Umbilical cord (tissue), 2 donors: Measurements from ENCODE around the gene HDAC8. TPM values are rescaled to one million over a fixed set of nuclear protein-coding genes. Genes with fewer than 3 reads are reported as not detected.
"Not testable (repeated sequence)": the region's sequence is repeated elsewhere in the genome, so short reads cannot be mapped to it uniquely, and the experiment has no call there.

Experiments used
- DNase-seq: peaks from one replicate; pipeline ENCODE4 v3.0.0-alpha.2; 2015; ENCODE audit warnings: low spot score
- total RNA-seq: library from RNA; depleted of rRNA; stranded (reverse); fragments of >200 nt; gene quantifications from one replicate; pipeline ENCODE4 v1.2.3, GENCODE V29; 2014; ENCODE audit warnings: low replicate concordance; ENCODE audit not compliant: insufficient read depth

HDAC8 gene
- total RNA-seq = 51.0 TPM

DNA sequence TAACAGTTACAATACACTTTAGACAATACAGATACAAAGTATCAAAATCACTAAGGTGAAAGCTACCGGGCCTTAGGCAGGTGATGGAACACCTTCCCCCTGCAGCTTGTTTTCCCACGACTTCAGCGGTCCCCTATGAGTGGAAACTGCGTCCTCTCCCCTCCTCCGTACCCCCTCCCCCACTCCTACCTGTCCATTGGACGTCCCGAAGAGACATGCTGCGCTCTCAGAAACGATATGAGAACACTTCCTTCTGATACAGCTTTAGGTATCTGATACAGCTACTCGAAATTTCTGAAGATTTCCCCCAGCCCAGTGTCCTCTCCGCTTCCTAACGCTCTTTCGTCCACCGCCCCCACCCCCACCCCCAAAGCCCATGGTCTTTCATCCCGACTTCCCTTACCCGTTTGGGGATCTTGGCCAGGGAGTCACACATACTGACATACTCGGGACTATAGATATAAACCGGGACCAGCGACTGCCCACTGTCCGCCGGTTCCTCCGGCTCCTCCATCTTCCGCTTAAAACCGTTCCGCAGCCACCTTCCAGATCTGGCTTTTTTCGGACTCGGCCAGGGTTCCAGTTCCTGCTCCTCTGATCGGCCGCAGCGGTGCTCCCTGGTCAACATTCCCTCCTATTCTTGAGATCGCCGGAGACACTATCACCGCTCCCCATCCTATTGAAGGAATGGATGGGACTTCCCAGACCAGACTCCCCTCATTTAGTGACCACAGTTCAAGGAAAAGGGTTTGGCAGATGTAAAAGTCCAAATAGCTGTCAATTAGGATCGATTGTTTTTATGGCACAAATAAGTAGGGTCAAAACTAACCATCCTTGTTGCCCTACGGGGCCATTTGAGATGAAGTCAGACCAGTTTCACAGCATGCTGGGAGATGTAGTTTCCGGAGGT, at the start of gene HDAC8:
Gene HDAC8 (minus strand): TSS at position 596 of the 910 bp plus-strand sequence. CDS start 82 bp downstream, at position 514.
- peak; percentile 89 for DNase-seq

DNA sequence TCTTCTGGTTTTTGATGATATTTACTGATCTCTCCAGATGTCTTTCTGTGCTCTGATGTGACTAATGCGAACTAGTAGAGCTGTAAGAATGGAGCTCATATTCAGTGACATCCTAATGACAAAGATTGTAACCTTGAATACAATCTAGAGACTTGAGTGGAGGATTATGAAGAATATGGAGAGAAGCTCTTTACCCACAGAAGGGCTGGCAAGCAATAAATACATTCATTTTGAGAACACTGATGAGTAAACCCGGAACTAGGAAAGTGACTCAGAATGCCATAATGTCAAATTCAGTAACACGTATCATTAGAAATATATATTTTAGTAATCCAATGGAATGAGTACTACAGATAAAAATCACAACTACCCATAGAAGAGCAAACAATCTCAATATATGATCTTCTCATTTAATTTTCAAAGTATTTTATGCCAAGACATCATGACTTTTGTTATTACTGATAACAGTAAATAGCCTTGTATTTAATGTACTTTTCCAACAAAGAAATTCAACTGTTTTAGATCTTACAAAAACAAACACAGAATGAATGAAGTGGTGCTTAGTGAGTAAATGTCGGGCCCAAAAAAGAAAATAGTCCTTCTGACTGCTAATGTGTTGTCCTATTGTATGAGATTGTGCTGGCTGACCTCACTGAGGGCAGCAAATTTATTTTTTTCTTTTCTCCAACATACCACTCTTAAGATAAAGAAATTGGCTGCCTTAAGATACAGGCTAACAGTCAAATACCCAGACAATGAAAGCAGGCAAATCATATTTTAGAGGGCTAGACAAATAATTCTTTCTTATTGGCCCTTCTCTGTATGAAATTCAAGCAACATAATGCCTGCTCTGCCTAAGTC, 49.2 kb upstream of the HDAC8 start:
- no peak for DNase-seq

DNA sequence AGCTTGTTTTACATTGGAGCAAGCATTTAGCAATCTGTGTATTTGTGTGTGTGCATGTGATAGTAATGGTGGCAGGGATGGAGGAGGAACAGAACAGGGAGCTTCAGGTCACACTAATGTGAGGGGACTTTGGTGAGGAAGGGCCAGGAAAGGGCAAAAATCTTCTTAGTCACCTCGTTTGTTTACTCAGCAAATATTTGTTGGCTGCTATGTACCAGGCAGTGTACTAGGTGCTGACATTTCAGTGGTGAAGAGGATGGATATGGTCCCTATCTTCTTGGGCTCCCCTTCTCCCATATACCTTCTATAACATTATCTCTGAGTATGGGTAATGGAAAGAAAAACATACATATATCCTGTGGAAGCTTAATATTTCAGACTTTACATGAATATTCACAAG, 48.5 kb upstream of the HDAC8 start:
- no peak for DNase-seq

DNA sequence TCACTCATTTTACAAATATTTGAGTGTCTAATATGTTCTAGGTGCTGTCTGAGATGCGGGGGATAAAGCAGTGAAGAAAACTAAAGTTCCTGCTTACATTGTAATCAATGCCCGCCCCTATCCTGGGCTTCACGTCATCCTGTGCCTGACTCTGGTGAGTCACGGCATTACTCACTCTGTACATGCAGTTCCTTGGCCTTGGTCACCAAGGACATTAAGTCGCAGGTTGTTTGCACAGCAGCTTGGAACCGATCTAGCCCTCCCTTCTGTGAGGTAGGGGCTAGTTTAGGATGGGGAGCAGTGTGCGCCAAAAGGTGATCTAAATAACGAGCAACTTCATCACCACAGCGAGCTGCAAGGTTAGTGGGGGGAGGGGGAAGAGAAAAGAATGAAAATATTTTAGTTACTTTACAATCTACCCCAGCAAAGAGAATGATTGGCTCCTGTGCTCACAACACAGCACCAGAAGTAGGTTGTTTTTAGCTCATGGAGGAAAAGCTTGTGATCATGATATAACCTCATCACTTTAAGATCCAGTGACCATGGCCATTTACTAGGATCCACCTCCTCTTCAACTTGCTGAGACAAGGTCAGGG, 48.0 kb upstream of the HDAC8 start:
- no peak for DNase-seq

DNA sequence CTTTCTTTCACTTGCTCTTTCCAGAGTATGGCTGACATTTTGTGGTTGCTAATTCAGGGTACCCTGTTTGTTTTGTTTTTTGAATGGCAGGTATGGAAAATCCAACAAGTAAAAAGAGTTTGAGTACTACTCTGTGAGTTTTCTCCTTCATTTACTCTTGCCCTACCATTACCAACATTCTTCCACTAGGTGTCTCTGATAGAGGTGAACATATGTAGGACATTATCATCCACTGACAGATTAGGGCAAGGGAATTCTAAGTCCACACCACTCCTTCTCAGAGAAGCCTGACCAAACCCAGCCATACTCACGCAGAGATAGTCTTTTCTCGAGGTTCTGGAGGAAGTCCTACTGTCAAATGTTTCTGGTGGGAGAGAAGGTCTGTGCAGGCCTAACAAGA, 36.7 kb upstream of the HDAC8 start:
- DNase-seq = no peak

DNA sequence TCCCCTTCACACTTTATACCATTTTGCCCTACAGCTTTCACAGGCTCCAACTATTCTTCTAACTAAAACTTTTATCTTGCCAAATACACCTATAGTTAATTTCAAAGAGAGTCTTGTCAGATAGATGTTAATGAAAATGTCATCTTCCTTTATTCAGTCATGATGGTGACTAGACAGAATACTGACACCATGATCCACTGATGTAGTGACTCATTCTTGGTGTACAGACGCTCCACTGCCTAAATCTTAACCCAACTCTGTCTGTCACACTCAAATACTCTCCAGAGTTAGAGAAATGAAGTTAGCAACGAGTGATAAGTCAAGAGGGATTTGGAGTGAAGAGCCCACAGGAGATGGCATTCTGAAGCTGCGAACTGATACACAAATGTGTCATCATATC, 32.1 kb upstream of the HDAC8 start:
- no peak for DNase-seq

DNA sequence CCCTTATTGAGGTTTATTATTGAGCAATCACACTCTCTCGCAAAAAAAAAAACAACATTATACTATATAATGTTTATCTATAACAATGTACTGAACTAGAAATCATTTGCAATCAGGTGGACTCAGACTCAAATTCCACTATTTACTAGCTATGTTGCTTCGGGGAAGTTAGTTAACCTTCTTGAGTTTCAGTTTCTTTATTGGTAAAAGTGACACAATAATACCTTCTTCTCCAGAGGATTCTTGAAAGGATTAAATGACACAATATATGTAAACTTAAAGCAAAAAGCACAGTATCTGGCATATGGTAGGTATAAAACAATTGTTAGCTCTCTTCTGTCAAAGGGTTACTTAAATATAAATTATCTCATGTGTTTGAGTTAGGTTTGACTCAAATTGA, 31.5 kb upstream of the HDAC8 start:
- DNase-seq = no peak

DNA sequence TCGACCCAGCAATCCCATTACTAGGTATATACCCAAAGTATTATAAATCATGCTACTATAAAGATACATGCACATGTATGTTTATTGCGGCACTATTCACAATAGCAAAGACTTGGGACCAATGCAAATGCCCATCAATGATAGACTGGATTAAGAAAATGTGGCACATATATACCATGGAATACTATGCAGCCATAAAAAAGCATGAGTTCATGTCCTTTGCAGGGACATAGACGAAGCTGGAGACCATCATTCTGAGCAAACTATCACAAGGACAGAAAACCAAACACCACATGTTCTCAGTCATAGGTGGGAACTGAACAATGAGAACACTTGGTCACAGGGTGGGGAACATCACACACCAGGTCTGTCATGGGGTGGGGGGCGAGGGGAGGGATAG, 18.4 kb upstream of the HDAC8 start:
- not testable (repeated sequence) for DNase-seq

DNA sequence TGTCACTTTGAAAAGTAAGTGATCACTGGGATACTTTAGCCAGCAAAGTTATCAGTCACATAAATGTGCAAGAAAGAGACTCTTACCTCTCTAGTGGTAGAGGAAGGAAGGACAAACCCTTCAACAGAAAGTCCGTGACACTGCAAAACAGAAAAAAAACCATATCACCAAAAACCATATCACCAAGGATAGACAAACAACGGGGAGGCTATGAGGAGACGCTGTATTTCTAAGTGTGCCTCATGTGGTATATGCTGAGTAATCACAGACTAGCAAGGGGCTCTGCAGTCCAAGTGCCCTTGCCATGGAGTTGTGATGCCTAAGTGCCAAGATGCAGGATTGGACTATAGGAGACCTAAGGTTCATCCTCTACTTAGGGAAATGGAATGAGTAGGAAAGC, 11.5 kb upstream of the HDAC8 start:
- no peak for DNase-seq

DNA sequence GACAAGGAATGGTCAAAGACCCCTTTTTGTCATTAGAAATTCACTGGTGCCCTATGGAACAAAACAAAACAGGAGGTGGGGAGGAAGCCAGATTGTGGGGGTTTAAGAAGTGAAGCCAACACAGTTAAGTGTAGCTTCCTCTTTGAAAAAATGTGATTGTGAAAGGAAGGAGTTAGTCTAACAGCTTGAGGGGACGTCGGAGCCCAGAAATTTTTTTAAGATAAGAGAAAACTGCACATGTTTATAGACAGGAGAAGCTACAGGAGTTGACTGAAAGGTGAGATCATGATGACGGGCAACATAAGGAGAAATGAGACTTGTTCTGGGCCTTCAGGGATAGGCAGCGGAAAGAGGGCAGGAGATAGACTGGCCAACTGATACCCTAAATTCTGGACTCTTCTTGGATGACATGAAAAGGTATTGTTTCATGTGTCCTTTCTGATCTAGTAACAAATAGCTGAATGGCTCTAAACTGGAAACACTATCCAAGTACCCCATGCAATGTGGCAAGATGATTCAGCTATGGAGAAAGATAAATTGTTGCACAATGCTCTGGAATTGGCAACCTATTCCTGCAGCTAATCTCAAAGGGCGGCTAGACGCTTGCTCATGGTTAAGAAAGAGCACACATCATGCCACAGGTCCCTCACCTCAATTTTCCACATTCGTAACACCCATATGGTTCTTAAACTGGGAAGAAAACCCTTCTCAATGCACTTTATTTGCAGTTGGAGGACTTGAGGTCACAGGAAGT, 3.7 kb upstream of the HDAC8 start:
- DNase-seq = no peak

DNA sequence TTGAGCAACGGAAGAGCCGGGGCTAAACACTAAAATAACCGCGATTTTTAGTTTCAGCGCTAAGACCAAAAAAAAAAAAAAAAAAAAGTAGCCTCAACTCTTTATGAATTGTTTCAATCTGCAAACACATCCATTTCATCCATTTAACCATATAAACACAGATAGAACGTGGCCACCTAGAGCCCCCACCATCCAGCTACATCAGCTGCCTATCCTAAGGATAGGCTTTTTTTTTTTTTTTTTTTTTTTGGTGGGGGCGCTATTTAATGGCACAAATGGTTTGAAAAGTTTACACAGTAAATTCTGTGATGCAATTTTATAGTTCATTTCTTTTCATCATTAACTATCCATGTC, 492 bp upstream of the HDAC8 start:
- DNase-seq = no peak

DNA sequence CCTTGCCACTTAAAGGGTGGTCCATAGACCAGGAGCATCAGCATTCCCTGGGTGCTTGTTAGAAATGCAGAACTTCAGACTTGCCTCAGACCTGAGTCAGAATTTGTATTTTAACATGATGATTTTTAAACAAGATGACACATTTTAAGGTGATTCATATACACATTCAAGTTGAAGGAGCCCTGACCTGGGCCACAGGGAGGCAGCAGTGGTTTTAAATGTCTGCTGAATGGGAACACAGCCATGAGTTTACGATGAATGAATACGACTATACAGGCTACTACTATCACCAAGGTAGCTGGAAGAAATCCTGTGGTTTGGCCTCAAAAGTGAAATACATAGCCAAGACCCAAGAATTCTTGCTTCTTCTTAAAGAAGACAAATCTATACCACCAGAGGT, 2.9 kb downstream of the HDAC8 start:
- no peak for DNase-seq

DNA sequence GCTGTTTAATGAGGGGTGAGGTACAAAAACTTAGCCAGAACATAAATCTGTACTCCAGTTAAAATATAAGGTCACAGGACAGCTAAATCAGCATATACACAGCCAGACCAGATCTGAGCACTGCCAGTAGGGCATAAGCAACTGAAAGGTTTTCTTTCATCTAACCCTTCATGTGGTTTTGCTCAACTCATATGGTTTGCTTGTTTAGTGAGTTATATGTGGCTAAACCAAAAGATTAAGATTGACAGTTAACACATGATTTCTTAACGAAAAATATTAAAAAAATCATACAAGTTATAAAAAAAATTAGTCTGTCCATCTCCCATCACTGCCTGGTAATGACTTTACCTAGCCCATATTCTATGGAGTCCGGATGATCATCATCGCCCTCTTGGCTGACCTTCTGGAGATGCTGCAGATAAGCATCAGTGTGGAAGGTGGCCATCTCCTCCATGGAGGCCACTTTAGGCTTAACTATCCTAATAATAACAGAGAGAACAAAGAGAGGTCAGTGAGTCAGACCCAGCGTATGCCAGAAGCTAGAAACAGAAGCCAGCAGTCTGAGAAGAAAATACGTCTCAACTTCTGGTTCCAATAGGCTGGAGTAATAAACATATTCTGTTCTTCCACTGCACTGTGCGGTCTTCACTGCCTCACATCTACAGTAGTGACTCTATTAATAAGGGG, 4.1 kb downstream of the HDAC8 start:
- DNase-seq = no peak

DNA sequence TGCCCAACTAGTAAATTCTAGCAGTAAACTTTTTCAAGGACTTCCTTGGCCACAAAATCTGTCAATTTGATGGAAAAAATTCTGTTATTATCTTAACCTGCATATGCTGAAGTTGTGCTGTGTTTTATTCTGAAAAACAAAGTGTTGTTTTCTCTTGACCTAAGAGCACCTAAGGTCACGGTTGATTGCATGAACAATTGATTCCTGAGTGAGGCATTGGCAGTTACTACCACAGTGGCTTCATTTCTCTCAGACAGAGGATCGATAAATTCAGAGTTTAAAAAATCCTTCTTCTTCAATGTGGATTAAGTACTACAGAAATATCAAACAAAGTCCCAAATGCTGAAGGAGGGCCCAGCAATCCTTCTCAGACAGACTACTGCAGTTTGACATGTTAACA, 6.2 kb downstream of the HDAC8 start:
- DNase-seq = no peak

DNA sequence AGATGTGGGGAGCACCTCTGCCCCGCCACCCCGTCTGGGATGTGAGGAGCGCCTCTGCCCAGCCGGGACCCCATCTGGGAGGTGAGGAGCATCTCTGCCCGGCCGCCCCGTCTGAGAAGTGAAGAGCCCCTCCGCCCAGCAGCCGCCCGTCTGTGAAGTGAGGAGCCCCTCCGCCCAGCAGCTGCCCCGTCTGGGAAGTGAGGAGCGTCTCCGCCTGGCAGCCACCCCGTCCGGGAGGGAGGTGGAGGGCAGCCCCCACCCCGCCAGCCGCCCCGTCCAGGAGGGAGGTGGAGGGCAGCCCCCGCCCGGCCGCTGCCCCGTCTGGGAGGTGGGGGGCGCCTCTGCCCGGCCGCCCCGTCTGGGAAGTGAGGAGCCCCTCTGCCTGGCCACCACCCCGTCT, 13.0 kb downstream of the HDAC8 start:
- DNase-seq = not testable (repeated sequence)

DNA sequence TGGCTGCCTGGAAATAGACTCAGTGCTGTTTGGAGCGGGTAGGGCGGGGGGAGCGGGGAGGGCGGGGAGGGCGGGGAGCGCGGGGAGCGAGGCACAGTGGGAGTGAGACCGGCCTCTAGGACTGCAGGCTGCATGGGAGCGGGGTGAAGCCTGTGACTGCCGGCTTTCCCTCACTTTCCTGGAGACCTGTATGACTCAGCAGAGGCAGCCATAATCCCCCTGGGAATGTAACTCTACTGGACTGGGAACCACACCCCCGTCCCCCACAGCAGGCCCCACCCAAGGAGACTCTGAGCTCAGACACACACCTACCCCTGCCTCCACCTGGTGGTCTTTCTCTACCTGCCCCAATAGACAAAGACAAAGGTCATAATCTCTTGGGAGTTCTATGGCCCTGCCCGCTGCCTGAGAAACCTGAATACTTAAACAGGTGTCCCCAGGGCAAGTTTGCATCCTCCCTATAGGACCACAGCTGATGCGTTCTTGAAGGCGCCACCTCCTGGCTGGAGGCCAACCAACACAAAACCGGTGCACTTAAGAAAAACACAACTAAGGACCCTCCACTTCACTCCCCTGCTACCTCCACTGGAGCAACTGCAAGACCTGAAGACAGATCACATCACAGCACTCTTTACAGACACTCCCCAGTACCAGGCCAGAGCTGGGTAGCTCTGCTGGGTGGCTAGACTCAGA, 18.0 kb downstream of the HDAC8 start:
- peak; percentile 6 for DNase-seq

DNA sequence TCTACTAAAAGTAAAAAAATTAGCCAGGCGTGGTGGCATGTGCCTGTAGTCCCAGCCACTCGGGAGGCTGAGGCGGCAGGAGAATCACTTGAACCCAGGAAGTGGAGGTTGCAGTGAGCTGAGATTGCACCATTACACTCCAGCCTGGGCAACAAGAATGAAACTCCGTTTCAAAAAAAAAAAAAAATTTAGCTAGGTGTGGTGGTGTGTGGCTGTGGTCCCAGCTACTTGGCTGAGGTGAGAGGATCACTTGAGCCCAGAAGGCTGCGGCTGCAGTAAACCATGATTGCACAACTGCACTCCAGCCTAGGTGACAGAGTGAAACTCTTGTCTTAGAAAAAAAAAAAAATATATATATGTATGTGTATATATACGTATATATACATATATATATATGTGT, 20.2 kb downstream of the HDAC8 start:
- DNase-seq = not testable (repeated sequence)

DNA sequence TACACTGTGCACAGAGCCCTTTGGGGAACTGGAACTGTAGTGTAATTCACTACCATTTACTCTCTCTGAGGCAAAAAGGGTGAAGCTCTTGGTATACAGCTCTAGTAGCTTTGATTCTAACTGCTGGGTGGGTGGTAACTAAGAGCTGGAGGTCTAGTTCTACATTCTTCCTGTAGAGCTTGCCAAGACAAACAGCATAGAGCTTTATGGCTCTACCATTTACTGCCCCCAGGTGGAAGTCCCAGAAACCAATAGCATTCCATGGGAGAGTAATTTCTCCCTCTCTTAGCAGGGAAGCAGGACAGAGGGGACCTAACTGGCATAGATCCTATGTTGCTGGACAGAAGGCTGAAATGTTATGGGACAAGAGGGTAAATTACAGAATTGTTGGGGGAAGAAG, 26.7 kb downstream of the HDAC8 start:
- no peak for DNase-seq

DNA sequence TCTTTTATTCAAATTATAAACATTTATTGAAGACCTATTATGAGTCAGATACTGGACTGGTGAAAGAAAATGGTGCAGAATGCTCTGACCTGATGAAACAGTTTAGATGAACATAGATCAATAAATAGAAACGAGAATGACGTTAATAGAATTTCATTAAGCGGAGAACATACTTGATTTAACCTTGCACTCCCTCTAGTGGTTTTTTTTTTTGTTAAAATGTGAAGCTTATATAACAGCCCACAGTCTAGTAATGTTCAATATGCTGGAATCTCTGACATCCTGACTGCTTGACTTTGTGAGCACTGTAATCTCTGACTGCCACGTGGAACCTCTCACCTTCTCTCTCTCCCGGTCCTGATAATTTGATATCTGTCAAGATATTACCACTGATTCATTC, 32.3 kb downstream of the HDAC8 start:
- DNase-seq = peak; percentile 35

DNA sequence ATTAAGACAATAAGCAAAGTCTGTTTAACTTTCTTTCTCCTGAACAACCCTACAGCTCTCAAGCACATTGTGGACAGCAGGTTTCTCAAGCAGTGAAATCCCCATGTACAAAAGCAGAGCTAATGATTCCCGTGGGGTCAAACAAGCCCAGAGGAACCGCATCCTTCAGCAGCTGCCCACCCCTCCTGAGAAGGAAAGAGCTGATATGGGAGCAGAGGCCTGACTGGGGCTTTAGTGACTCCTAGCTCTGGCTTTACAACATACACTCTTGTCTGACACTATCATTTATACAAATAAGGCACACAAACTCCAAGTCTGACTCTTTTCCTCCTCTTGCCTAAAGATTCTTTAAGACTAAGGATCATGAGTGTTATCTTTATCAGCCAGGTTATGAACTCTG, 32.8 kb downstream of the HDAC8 start:
- DNase-seq = no peak
